Hematopoietic multipotent progenitor cell treated with erythropoietin and hydrocortisone succinate and interleukin-3 and kit ligand, for 8 days (in vitro differentiated cells): Measurements from ENCODE around the gene FNDC11.
"Not testable (repeated sequence)": the region's sequence is repeated elsewhere in the genome, so short reads cannot be mapped to it uniquely, and the experiment has no call there.

Source experiments
- DNase-seq: peaks from one replicate; pipeline ENCODE4 v3.0.0-alpha.2; 2015

FNDC11 gene

DNA sequence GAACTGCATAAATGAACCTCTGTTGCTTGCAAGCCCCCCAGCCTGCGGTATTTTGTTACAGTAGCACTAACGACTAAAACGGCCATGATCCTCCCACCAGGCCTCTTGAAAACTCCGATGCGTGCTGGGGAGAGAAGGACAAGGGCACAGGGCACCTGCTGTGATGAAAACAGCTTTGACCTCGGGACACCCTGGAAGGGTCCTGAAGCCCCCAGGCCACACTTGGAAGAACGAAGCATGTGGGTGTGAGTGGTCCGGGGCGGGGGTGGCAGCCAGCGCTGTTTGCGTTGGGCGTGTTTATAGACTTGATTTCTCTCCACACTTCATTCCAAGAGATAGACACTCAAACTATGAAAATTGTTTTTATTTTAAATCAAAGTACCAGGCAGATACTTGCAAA lies 33.3 kb downstream of the FNDC11 start:
- no peak for DNase-seq

DNA sequence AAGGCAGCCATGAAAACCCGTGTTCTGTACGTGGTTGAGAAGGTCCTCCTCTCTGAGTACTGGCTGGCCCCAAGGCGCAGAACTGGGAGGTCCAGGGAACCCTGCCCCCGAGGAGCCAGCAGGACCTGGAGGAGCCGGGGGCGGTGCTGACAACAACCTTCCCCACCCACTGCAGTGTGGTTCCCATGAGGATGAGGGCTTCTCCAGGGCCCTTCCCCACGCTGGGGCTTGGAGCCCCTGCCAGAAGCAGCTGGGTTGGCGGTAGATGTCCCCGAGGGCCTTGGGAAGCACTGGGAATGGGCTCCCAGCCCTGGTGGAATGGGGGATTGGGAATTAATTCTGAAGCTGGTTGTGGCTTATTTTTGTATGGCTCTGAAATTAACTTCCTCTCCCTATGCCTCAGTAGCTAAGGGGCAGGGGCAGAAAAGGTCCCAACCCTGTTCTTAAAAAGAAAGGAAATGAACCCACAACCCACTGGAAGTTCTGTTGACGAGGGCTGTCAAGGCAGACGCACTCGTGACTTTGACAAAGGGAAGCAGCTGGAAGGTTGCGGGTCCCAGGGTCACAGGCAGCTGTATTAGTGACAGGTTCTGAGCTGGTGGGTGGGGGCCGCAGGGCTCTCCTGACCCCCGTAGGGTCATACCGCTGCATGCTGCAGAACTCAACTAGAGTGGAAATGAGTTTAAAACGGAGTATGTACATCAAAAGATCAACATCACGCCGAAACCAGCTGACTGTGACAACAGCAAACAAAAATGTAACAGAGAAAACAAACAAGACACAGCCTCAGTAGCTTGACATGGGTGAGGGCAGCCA lies 34.0 kb downstream of the FNDC11 start:
- DNase-seq, result no peak

DNA sequence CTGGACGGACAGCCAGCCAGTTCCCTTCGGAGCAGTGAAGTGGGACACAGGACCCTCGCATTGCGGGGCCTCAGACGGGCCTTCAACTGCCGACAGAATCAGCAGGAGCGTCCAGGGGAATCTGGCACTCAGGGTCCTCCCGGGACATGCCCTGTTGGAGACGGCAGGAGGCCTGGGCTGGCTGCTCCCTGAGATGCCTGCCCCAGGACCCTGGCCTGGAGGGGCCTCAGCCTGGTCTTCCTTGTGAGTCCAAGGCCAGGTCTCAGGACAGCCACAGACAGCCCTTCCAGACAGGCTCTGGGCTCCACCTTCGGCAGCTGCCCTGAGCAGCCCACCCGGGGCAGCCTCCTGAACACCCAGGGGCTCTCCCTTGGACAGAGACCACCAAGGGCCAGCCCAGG lies 34.7 kb downstream of the FNDC11 start:
- no peak for DNase-seq

DNA sequence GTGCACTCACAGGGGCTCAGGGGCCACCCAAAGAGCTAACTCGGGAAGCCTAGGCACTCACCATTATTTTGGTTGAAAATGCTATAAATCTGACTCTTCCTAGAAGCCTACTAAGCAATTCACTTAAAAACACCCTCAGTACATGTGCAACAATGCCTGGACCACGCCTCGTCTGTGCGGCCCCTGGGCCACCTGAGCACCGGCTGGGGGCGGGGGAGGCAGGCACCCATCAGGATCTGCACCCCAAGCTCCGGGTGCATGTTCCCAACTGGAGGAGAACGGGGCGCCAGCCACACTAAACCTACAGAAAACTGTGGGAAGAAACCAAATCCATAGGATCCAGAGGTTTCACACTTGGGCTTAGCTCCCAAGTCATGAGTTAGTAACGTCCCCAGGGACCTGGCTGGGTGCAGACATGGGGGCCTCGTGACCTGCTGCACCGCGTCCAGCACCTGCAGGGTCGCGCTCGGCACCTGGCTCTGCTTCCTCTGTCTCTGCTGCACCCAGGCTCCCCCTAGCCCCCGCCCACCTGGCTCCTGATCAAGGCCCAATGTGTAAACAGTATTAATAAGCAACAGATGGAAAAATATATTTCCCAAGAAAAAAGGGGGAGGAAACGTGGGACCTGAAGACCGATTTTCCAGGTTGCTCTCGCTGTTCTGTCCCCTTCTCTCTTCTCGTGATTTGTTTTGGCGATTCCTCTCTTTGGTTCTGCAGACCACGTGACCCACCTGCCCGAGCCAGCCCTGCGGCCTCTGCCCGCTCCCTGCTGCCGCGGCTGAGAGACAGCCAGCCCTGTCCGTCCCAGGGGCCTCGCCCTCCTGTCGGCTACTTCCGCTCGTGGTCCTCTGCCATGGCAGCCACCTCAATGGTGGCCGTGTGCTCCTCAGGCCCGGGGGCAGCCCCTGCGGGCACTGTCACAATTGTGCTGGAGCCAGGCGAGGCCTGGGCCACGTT lies 35.6 kb downstream of the FNDC11 start:
- DNase-seq, result no peak

DNA sequence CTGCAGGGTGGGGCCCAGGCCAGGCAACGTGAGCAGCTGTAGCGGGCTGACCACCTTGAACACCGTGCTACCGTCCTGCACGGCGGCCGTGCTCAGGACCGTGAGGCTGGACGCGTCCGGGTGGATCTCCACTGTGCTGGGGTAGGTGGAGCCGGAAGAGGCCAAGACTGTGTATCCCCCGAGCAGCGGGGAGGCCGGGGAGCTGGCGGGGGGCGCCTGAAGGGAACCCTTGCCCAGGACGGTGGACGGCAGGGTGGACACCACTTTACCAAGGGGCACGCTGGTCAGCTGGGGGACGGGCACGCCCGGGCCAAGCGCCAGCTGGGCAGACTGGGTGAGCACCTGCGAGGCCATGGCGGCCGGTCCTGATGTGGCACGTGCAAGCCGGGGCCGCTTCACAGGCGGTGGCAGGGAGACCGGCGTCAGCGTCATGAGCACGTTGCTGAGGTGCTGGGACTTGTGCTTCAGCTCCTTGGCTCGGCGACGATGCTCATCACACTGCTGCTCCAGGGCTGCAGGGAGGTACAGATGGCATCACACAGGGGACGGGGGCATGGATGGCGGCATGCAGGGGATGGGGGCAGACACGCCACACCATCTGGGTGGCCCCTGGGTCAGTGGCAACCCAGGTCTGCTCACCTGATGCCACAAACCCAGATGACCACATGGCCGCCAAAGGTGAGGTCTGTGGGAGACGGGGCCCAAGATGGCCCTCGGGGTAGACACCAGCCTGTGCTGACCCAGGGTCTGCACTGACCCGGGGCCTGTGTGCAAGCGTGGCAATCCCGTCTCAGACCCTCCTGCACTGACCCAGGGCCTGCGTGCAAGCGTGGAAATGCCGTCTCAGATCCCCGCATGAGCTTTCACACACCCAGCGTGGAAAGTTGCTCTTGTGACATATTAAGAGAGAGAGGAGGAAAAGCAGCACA lies 36.5 kb downstream of the FNDC11 start:
- no peak for DNase-seq

DNA sequence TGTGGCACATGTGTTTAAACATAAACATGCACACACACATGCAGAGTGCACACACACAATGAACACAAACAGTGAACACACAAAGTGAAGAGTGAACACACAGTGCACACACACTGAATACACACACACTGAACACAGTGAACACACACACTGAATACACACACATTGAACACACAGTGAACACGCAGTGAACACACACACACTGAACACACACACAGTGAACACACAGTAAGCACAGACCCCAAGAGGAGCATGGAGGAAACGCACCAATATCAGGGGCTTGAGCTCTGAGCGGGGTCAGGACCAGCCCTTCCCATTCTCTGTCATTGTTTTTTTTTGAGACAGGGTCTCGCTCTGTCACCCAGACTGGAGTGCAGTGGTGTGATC lies 37.2 kb downstream of the FNDC11 start:
- DNase-seq, result no peak

DNA sequence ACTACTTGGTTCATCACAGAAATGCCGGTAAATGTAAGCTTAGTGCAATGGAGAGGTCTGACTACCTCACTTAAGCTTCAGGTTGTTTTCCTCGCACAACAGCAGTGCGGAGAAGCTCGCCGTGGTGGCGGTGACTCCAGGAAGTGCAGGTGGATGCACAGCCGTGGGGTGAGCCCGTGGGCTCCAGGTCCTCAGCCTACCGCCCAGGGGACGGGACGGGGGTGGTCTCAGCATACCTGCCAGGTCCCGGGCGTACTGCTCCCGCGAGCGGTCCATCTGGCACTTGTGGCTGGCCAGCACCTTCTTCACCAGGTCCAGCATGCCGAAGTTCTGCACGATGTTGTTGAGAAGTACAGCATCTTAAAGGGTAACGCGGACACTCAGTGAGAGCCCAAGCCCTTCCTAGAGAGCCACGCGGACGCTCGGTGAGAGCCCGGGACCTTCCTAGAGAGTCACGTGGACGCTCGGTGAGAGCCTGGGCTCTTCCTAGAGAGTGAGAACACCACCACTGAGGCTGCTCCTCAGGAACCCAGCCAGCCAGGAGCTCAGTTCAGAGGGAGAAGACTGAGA lies 37.9 kb downstream of the FNDC11 start:
- DNase-seq, result no peak

DNA sequence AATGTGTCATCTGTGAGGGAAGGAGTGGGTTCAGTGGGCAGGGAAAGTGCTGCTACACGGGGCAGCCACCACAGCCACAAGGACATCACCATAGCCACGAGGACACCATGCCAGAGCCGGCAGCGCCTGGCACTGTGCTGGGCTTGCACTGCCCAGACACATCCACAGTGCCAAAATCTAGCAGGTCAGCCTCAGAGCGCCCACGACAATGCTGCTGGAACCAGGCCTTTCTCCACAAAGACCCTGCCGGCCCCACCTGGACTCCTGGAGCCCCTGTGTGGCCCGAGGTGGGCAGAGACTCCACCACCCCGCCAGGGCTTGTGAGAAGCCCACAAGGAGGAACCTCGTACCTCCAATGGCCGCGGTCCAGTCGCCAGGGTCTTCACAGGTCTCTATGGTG lies 38.7 kb downstream of the FNDC11 start:
- no peak for DNase-seq

DNA sequence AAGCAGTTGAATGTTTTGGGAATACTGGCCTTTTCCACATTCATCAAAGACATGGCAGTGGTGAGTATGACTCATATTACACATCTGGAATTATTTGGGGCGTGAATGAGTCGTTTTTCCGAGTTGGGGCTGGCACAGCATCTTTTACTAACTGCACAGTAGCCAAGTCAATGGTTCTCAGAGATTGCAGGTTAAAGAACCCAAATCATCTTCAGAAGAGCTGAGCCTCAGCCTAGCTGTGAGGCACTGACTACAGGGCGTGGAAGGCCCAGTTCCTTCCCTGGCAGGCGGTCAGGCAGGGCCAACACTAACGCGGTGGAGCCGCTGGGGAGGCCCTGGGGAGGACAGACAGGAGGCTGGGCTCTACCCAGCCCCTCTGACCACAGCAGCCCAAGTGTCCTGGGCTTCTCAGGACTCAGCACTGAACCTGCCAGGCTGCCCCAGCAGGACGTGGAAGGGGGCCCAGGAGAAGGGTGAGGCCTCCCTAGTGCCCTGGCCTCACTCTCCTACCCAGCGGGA lies 40.1 kb downstream of the FNDC11 start:
- DNase-seq, result no peak

DNA sequence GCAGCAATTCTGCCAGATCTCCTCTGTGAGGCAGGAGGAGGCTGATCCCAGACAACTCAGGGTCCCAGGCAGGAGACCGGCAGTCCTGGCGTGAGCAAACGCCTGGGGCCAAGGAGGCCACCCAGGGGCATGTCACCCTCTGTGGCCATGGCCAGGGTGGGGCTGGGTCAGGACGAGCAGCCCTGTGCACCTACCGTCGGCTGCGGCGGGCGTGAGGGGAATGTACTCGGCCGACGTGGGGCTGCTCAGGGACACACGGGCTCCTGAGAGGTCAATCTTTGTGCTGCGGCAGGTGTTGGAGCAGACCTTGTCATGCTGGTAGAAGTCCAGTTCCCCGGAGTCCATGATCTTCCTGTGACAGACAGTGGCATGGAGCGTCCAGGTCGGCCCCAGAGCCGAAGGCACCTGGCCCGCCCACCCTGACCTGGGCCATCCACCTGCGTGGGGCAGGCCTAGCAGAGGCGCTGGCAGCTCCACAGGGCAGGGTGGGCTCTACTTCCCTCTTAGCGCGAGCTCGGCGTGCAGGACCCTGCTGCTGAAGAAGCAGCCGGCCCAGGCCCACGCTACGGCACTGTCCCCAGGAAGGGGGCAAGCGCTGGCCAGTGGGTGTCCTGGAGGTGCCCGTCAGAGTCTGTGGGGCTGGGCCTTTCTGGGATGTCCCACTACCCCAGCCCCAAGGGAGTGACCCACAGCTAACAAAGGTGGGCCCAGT lies 41.6 kb downstream of the FNDC11 start:
- DNase-seq, result no peak

DNA sequence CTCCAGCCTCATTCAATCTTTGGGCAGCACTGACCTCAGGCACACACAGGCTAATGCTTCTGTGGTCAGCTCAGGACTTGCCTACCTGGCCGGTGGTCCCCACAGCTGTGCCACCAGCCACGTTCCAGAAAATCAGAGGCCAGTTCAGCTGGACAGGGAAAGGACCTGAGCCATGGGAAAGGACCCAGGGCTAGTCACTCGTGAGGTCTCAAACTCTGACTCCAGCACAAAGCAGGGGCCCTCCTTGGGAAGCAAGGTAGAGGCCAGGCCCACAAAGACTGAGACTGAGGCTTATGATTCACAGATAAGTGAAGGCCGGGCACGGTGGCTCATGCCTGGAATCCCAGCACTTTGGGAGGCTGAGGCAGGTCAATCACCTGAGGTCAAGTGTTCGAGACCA lies 42.5 kb downstream of the FNDC11 start:
- DNase-seq, result no peak

DNA sequence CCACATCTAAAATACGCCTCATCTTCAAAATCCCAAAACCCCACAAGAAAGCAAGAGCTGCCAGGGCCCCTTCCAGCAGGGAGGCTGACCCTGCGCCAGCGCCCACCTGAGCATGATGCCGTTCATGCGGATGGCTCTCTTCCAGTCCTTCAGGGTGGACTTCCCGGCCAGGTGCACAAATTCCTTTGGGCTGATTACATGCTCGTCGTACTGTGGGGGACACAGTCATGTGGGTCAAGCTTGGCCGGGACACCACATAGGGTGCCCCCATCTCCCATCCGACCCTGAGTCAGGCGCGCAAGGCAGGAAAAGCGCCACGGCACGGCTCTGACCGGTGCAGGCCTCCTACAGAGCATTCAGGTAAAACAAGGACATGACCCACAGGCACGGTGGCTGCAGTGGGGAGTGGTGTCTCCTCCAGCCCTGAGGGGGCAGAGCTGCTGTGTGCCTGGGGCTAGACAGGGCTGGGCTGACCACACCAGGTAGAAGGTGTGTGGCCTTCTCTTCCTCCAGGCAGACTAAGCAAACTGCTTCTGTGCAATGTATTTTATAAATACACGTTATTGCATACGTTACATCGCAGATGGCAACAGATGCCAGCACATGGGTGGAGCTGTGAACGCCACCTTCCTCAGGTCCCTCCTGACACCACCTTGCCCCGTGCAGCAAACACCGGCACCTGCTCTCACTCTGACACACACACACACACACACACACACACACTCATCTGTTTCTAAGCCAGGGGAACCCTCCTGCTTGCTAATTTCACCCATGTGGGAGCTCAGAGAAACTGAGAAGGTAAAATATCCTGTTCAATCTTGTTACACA lies 43.9 kb downstream of the FNDC11 start:
- no peak for DNase-seq

DNA sequence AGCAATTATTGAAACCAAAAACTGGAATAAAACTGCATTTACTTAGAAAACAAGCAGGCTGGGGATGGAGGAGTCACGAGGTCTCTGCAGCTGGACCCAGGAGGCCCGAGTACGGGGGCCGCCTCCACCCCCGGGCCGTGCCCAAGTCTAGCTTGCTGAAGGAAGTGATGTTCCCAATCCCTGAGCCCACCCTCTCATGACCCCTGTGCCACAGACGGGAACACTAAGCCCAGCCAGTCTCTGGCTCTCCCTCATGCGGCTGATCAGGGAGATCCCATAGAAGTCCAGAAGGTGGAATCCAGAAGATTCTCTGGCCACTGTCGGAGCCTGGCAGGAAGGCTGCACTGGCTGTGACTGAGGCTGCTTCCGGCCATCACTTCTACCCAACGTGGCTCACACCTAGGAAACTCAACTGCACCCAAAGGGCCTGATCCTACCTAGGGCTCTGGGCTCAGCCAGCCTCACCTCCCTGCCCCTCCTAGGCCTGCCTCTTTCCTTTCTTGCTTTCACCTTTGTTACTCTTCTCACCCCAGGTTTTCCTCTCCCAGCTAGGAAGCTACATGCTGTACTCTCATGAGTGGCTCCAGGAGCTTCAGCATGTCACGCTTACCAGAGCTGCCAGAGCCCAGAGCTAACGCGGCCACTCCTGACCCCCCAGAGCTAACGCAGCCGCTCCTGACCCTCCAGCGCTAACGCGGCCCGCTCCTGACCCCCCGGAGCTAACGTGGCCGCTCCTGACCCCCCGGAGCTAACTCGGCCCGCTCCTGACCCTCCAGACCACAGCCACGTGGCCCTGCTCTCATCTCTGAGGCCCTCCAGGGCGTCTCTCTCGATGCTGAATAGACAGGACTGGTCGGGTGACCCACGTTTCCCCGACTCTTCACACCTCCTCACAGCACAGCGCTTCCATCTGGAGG lies 44.8 kb downstream of the FNDC11 start:
- no peak for DNase-seq

DNA sequence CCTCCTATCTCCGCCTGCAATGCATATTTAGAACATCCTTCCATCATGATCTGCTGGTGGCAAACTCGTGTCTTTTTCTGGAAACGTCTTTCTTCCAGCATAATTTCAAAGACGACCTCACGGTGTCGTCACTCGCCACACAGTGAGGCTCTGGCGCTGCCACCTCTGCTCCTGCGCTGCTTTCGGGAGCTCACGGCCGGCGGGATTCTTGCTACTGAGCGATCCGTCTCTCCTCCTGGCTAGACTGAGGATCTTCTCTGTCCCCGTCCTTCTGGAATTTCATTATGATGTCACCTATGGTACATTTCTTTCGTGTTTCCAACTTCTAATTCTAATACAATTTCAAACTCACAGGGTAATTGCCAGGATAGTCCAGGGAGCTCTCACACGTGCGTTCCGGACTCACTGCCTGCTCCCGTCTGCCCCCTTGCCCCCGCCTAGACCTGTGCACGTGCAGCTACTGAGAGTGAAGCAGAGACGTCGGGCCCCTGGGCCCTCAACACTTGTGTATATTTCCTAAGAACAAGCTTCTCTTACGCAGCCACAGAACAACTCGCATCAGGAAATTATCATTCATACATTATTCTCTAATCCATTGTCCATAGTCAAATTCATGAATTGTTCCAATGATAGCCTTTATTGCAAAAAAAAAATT lies 45.6 kb downstream of the FNDC11 start:
- no peak for DNase-seq

DNA sequence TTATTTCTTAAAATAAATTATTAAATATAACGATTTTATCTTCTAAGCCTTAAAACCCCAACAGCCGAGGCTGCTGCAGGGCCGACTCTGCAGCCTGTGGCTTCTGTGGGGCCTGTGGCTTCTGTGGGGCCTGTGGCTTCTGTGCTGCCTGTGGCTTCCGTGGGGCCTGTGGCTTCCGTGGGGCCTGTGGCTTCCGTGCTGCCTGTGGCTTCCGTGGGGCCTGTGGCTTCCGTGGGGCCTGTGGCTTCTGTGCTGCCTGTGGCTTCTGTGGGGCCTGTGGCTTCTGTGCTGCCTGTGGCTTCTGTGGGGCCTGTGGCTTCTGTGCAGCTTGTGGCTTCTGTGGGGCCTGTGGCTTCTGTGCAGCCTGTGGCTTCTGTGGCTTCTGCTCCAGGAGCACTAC lies 47.7 kb downstream of the FNDC11 start:
- not testable (repeated sequence) for DNase-seq

DNA sequence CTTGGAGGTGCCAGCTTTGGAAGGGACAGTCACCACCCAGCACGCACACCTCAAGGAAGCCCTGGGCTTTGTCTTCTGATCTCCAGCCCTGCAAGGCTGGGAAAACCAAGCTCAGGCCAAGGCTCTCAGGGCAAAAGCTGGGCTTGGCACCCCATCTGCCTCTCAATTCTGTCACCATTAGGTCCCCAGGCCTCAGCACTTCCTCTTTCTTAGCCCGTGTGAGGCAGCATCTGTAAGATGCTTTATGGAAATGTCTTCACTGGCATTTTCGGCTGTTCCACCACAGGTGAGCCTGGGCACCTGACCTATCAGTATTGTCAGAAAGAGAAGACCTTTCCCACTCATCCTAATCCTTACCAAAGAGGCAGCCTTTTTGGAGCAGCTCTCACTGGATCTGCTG lies 48.4 kb downstream of the FNDC11 start:
- DNase-seq, result no peak
